Measurements from ENCODE around the gene STXBP4. TPM values are rescaled to one million over a fixed set of nuclear protein-coding genes. Genes with fewer than 3 reads are reported as not detected.

STXBP4 gene, protein sequence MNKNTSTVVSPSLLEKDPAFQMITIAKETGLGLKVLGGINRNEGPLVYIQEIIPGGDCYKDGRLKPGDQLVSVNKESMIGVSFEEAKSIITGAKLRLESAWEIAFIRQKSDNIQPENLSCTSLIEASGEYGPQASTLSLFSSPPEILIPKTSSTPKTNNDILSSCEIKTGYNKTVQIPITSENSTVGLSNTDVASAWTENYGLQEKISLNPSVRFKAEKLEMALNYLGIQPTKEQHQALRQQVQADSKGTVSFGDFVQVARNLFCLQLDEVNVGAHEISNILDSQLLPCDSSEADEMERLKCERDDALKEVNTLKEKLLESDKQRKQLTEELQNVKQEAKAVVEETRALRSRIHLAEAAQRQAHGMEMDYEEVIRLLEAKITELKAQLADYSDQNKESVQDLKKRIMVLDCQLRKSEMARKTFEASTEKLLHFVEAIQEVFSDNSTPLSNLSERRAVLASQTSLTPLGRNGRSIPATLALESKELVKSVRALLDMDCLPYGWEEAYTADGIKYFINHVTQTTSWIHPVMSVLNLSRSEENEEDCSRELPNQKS
- 8.8 and 9.6 TPM in 2 replicates for total RNA-seq

DNA sequence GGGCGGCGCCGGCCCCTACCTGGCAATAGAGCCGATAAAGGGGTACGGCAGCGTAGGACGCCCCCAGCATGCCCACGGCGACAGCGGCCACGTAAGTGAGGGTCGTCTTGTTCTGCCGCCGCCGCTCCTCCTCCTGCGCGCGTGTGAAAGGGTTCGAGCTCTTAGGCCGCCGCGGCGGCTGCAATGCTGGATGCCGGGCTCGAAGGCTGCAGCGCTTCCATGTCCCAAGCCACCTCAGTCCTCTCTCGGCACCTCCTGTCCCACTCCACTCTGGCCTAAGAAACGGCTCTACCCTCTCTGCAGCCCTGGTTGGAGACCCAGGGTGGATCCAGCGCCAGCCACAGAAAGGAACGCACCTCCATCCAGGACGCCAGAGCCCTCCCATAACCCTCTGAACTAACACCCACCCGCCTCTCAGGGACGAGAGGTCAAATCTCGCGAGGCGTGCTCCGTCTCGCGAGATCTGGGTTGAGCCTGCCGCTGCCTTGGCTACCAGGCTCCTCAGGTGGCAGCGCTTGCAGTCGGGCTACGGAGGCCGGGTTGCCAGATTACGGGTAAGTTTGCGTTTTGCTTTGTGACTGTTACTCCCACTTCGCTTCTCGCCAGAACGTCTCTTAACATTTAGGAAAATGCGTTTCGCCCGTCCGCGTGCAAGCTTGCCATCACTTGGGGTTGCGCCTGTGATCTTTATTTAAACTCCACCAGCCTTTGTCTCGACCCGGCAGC is at the start of gene STXBP4, which contains the start of gene COX11:
STXBP4 (plus strand) TSS at position 504 of the 726 bp plus-strand sequence. CDS start 17,455 bp downstream, outside the sequence.
COX11 (minus strand) TSS at position 393 of the 726 bp plus-strand sequence; CDS start at position 385, 8 bp downstream.
- intact Hi-C loops (cut with micrococcal nuclease) = loop anchor here (1.0 to 10.0 kb wide), 6 partner anchors 66 to 784 kb away; partner anchors contain the start of genes HLF, PCTP and TOM1L1

DNA sequence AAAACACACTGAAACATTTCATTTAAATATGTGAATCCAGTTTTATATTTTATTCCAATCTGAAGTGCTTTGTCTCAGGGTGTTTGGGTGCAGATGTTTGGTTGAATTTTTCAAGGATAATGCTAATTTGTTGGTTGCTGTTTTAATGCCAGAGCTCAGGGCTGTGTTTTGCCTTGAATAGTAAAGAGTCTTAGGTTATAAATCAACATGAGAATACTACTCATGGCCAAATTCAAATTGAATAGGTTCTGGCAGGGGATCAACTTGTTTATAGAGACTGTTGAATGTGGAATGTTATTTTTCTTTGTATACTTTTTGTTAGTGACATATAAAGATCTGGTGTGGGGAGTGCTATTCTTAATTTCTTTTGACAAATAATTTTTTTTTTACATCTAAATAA is 49.1 kb upstream of the STXBP4 start:
- intact Hi-C loops (cut with micrococcal nuclease) = no loop called here

DNA sequence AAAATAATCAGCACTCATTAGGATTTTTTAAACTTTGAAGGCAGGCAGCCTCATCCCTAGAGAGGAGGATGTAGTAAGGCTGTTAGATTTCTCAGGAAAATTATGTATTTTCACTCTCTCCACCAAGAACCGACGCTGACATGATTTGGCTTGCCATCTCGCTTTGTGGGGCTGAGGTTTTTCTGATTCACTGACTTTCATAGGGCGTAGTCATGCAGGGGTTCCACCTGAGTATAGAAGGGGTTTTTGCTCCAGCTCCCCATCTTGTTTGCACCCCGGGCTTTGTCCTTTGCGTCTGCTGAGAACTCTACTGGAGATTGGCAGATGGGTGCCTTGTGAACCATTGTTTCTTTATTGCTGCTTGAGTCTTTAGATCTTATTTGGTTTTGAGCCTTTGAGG is 47.7 kb upstream of the STXBP4 start:
- intact Hi-C loops (cut with micrococcal nuclease) = no loop called here

DNA sequence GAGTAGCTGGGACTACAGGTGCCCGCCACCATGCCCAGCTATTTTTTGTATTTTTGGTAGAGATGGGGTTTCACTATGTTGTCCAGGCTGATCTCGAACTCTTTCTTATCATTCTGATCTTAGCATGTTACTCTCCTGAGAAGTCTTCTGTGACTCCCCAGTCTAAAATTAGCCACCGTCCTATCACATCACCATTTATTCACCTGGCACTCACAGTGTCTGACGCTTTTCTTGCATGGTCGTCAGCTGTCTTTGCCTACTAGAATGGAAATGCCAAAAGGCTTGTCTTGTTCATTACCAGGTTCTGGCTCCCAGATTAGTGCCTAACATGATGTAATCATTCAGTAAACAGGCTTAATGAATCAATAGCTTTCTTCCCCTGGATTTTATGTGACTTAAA is 44.2 kb upstream of the STXBP4 start:
- intact Hi-C loops (cut with micrococcal nuclease) = no loop called here

DNA sequence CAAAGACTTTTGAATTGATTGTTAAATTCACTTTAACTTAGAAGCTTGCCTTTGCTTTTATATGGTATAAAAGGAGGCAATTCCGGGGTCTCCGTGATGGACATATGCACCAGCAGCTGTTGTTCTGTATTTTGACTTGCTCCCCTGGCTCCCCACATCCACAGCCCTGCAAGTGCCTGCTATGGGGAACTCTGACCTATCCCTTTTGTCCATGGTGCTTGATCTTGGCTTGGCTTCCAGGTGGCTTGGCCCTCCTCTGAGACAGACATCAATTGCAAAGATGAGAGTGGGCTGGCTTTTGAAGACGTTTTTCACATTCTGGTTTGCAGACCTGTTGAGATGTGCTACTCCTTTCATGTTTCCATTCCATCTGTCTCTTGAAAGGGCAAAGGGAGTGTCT is 41.0 kb upstream of the STXBP4 start:
- intact Hi-C loops (cut with micrococcal nuclease) = no loop called here

DNA sequence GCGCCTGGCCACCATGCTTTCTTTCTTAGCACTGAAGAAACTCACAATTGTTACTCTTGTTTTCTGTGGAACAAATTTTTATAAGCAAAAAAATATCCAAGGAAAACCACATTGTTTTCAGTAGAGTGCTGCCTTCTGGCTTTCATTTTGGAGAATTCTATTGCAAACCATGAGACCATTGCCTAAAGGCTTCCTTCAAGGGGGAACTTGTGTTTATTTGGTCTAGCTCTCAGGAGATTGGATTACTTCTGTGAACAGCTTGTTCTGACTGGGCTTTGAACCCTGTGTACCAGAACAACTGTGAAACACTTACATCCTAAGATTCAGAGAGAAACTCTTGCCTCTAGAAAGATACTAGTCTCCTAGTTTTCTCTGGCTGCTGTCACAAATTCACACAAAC is 35.9 kb upstream of the STXBP4 start:
- intact Hi-C loops (cut with micrococcal nuclease) = no loop called here

DNA sequence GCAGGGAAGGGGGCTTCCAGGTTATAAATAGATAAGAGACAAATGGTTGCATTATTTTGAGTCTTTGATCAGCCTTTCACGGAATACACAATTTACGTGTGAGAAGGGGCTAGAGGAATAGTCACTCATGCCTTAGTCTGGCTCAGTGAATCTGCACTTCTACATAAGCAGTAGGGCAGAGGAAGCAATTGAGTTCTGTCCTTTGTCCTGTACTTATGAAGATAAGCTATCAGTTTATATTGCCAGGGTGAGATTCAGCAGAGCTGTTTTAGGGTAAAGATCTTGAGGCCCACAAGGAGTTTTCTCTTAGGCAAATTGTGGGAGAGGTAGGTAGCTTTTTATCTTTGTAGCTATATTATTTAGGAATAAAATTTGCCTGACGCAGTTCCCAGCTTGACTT is 34.6 kb upstream of the STXBP4 start:
- intact Hi-C loops (cut with micrococcal nuclease) = no loop called here

DNA sequence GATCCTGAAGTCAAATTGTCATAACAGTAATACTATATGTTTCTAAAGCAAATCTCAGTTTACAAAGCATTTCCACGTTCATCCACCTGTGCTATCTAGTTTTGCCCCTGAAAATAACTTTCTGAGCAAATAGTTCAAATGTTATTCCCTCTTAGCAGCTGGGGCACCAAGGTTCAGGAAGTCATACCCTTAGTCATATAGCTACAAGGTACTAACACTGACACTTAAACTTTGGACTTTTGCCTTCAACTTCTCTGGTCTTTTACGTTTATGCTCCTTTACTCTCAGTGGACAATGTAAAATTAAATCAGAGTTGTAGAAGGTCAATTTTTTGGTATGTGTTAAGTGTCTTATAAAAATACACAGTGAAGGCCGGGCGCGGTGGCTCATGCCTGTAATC is 33.1 kb upstream of the STXBP4 start:
- intact Hi-C loops (cut with micrococcal nuclease) = no loop called here

DNA sequence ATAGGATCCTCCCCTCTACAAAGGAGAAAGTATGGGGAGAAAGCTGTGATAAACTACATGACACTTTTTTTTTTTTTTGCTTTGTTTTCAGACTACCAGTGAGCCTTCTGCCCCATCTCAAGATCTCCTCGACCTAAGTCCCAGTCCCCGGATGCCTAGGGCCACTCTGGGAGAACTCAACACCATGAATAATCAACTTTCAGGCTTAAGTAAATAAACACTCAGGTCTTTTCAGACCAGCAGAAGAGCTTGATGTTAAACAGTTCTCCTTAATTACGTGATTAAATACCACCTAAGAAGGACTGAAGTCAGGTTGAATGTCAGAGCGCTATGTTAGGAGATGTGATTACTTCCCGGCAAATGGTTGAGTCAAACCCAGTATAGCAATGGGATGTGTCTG is 31.5 kb upstream of the STXBP4 start:
- intact Hi-C loops (cut with micrococcal nuclease) = no loop called here

DNA sequence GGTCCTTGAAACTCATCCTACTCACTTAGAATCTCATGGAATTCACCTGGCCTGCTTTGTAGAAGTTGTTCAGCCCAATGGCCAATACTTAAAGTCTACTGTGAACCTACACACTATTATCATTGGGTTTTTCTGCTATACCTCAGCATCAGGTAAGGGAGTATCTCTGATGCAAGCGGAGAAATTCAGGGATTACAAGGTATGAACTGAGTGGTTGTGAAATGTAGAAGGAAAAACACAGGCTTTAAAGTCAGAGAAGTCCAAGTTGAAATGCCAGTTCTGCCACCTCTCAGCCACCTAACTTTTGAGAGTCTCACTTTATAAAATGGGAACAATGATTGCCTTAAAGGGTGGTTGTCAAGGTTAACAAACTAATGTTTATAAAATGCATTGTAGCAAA is 31.1 kb upstream of the STXBP4 start:
- intact Hi-C loops (cut with micrococcal nuclease) = no loop called here

DNA sequence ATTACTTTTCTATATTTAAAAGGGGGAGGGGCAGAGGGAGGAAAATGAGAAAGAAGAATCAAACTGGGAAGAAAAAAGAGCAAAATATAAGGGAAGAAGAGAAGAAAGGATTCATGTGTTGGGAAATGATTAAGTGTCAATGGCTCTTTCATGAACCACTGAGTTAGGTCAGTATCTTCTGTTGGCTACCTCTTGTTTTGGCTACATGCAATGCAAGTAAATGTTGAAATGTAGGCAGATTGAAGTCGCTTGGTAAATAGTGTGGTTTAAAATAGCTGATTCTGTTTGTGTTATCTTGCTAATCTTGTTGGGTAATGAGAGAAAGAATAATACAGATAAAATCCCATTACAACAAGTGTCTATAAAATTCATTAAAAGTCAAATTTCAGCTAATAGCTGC is 27.3 kb upstream of the STXBP4 start:
- intact Hi-C loops (cut with micrococcal nuclease) = no loop called here

DNA sequence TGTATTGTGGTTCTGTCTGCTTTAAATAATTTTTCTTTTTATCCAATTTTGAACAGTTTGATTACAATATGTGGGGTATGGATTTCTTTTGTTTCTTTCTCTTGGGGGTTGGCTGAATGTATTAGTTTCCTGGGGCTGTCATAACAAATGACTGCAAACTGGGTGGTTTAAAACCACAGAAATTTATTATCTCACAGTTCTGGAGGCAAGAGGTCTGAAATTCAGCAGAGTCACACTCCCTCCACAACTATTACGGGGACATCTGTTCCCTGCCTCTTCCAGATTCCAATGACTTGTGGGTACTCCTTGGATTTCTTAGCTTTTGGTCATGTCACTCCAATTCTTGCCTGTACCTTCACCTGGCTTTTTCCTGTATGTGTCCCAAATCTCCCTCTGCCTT is 23.8 kb upstream of the STXBP4 start:
- intact Hi-C loops (cut with micrococcal nuclease) = no loop called here

DNA sequence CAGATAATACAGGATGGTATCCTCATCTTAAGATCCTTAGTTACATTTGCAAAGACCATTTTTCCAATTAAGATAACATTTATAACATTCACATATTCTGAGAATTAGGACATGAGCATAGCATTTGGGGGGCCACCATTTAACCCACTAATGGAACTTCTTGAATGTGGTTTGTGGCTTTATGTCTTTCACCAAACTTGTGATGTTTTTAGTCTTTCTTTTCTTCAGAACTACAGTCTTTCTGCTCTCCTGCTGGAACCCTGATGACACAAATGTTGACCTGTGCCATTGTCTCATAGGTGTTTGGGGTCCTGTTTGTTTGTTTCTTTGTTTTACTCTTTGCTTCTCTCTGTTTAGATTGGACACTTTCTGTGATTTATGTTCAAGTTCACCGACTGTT is 23.3 kb upstream of the STXBP4 start:
- intact Hi-C loops (cut with micrococcal nuclease) = no loop called here

DNA sequence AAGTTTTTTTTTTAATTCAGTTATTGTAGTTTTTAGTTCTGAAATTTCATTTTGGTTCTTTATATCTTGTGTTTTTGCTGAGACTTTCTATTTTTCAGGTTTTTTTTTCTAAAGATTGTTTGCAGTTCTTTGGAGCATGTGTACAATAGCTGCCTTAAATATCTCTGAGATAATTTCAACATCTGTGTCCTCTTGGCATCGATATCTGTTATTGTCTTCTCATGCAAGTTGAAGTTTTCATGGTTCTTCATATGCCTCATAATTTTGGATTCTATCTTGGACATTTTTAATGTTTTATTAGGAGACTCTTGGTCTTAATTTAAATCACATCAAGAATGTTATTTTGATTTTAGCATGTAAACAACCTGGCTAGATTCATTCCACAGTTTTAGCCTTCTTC is 22.9 kb upstream of the STXBP4 start:
- intact Hi-C loops (cut with micrococcal nuclease) = no loop called here

DNA sequence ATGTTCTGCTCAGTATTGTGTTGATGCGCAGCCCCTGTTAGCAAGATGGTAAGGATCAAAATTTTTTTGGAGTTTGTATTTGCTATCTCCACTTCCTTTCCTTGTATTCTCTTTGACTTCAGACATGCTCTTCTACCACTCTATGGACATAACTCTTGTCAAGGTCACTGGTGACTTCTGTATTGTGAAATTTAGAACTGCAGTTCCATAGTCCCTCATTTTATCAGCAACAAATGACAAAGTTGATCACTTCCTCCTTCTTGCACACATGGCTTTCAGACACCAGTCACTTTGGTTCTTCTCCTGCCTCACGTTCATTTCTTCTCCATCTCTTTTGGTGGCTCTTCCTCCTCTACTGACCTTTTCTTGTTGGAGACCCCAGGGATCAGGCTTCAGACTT is 21.2 kb upstream of the STXBP4 start:
- intact Hi-C loops (cut with micrococcal nuclease) = no loop called here

DNA sequence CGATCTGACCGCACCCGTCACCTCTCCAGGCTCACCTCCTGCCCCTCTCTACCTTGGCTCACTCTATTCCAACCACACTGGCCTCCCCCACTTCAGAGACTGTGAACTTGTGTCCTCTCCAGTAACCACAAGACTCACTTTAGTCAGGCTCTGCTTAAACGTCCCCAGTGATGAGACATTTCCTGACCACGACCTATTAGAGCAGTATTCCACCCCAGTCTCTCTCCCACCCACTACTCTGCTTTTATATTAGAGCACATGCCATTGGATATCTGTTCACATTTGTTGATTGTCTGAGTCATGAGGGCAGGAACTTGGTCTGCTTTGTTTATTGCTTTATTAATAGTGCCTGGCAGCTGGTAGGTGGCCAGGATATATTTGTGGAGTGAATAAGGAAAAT is 20.2 kb upstream of the STXBP4 start:
- intact Hi-C loops (cut with micrococcal nuclease) = no loop called here

DNA sequence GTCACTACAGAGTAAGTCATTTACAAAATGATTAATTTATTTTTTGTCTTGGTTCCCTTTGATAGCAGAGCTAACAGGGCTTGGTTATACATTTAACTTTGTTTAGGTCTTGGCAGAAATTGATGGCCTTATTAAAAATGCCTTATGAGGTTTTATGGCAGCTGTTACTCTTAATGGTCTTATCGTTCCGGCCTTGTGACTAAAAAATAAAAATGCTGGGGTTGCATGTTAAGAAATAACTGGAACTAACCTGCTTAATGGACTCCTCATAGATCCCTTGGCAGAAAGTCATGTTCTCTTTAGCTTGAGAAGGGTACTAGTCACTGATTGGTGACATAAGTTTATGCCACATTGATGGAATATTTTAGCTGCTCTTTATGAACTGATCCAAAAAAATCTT is 18.4 kb upstream of the STXBP4 start:
- intact Hi-C loops (cut with micrococcal nuclease) = no loop called here

DNA sequence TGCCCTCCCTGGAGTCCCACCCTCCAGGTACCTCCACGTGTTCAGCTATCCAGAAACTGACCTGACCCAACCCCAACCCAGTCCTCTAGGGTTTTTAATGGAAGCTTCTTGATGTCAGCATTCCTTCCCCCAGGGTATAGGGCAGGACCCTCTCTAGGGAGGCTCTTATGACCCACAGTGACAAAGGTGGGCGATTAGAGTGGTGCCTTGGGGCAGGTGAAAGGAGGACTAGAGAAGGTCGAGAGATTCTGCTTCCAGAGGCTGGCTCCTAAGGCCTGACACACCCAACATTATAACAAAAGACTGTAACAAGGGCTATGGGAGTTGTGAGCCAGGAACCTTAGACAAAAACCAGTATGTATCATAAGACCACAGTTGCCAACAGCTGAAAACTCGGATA is 17.3 kb upstream of the STXBP4 start:
- intact Hi-C loops (cut with micrococcal nuclease) = no loop called here

DNA sequence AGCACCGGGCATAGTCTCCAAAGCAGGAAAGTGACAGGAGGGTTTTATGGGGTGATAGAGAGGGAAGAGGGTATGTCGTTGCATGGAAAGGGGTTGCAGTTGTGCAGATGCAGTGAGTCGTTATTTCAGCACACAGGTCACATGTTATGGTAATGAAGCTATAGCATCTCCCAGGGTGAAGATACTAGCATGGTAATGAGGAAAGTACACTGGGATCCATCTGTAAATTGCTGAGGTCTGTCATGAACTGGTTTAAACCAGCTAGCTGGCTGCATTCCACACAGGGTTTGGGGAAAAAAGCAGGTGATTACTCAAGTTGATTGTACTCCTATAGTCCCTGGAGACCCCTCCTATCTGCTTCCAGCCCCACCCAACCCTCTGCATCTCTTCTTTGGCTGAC is 11.8 kb upstream of the STXBP4 start:
- intact Hi-C loops (cut with micrococcal nuclease) = no loop called here

DNA sequence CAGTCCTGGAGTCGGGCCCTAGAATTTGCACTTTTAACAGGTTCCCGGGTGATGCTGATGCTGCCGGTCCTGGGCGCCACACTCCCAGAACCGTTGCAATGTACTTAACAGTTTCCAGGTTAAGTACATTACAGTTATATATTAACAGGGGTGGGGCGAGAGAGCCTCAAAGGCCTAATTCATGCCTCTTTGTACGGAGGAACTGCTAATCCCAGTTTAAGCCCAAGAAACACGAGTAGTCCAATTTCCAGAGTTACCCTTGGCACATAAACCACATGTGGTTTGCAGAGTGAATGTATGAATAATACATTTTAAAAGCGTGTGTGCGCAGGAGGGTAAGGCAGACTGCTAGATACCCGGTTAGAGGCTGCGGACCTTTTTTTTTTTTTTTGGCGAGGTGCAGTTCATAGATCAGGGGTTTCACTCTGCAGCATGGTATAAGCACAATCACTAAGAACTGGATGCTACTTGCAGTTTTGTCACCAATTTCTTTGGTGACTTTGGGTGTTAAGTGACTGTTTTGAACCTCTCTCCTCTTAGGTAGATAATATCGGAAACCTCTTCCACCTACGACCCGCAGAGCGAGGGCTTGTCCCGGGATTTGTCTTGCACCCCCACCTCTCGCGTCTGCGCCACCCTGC is 824 bp upstream of the STXBP4 start:
- intact Hi-C loops (cut with micrococcal nuclease) = loop anchor here (1.0 to 10.0 kb wide), 6 partner anchors 65 to 785 kb away; partner anchors contain the start of genes HLF, PCTP and TOM1L1

DNA sequence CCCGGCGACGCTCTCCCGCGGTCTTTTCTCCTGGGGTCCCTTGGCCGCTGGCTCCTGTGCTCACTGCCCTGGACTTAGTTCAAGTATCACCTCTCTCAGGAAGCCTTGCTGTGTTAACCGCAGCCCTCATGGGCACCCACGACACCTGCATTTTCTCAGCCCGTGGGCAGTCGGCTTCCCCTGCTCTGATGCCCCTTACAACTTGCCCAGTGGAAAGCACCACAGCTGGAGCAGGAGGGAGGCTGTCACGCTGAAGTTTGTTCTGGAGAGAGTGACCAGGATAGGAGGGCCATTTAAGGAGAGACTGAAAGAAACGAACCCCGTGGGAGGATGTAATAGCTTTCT is 395 bp downstream of the STXBP4 start:
- intact Hi-C loops (cut with micrococcal nuclease) = loop anchor here (1.0 to 10.0 kb wide), 6 partner anchors 67 to 783 kb away; partner anchors contain the start of genes HLF, PCTP and TOM1L1

Data from T-helper 2 cell treated with Interferon-gamma antibody and Interleukin-4, amounts not matched to agents 100 ng/mL and 5 ng/mL, for 36 hours (primary cell).